HTERT RPE-1 (cell line): Measurements from ENCODE around the gene VIPR2.
"Not testable (repeated sequence)": the region's sequence is repeated elsewhere in the genome, so short reads cannot be mapped to it uniquely, and the experiment has no call there.

Experiments used
- in situ Hi-C: fragments of 300-500 bp; cut with MboI; formaldehyde crosslinking; loops from 4 replicates; pipeline ENCODE4 v1.14.3; 2020; ENCODE audit warnings: low sequenced_read_pairs

Gene VIPR2

DNA sequence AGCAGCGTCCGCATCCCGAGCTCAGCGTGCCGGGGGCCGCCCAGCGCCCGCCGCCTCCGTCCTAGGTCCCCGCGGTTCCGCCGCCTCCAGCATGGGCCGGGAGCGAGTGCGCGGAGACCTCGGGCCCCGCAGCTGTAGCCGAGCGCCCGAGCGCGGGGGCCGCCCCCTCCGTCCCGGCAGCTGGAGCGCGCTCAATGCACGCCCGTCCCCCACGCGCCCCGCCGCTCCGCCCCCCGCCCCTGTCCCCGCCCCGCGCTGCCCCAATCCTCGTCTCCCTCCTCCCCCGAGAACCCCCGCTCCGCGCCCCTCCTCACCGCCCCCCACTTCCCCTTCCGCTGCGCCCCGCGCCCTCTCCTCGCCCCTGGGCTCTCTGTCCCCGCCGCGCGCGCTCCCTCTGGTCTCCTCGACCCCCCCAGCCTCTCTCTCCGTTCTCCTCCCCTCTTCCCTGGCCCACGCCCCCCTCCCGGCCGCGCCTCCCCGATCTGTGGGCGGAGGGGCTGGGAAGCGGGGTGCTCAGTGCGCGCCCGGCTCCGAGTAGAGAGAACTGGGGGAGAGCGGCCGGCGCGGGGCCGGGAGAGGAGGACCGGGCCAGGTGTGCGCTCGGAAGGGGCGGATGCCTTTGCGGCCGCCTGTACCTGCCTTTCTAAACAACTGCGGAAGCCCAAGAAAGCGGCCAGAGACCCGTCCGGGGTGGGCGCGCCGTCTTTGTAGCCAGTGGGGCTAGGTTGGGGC is at the start of gene VIPR2:
VIPR2 (minus strand) TSS at position 110 of the 732 bp plus-strand sequence; CDS start at position 14, 96 bp downstream.
- in situ Hi-C loops, result no loop called here

DNA sequence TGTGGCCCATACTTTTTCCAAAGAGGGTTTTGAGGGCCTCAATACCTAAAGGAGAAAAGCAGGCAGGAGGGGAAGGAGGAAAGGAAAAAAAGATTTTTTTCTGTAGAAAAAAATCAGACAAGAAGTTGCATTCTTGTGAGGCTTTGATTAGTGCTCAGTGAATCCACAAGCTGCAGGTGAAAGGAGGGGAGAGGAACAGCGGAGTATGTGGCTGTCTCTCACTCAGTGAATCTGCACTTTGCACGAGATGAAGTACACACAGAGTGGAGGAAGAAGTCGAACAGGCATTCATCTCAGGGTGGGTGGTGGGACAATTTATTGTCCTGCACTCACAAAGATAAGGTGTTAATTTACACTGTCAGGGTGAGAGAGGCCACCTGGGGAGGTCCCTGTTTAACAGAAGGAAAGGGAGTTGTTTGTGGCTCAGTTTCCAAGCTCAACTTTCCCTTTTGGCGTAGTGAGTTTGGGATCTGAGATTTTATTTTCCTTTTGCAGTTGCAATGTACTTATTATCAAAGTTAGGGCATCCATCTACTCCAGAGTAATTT is 49.0 kb upstream of the VIPR2 start:
- in situ Hi-C loops, result no loop called here

- in situ Hi-C loops, result no loop called here
These were observed 48.2 kb upstream of the VIPR2 start for GRCh38 chr7:159192725-159193453.

- in situ Hi-C loops, result no loop called here
These were observed 47.3 kb upstream of the VIPR2 start for GRCh38 chr7:159192013-159192412.

DNA sequence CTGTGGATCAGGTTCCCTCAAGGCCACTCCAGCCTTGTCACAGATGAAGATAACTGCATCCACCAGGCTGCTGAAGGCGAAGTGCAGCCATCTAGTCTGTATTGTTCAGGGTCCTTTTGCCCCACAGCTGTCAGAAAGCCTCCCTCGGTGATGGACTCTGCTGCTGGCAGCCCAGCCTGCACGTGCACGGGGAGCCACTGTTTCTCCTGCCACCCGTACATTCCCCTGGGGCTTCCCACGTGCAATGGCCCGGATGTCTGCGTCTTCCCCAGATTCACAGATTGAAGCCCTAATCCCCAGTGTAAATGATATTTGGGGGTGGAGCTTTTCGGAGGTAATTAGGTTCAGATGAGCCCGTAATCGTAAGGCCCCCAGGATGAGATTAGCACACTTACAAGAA is 46.6 kb upstream of the VIPR2 start:
- in situ Hi-C loops, result no loop called here

DNA sequence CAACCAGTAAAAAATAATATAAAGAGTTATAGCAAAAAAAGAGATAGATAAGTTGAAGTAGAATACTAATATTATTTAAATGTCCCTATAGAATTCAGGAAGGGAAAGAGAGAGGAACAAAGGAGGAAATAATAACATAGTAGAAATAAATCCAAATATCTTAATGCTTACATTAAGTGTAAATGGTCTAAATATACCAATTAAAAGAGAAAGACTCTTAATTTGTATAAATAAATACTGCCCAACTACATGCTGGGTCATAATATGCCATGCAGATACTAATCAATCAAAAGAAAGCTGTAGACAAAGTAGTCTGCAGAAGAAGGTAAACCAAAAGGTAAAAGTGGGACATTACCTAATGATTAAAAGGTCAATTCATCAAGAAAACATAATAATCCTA is 43.3 kb upstream of the VIPR2 start:
- in situ Hi-C loops, result no loop called here

GRCh38 chr7:159179241-159179640 is 34.6 kb upstream of the VIPR2 start:
- in situ Hi-C loops, result no loop called here

DNA sequence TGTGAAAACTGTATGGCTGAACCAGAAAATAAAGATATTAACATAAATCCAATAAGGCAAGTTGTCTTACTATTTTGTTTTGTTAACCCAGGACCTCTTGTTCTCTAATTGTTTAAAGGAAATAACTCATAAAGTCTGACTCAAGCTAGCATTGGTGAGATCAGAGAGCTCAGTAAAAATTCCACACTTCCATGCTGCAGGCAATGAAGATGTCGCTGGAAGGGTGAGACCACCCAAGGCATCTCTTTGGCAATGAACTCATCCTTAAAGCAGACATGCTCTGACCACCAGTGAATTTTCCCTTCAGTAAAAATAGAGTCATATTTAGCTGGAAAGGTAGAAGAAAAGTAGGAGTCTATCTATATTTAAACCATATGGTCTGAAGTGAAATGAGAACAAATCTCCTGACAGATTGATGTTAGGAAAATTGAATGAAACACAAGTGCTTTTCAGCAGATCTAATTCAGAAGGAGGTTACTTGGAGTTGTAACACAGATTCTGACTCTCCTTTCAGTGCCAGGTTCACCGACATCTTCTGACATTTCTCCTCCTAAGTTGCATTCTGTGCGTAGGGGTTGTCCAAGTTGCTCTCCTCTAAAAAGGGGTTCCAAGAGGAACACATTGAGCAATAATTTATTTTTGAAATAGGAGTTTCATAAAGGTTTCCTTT is 32.8 kb upstream of the VIPR2 start:
- in situ Hi-C loops, result no loop called here

GRCh38 chr7:159175792-159176191 is 31.1 kb upstream of the VIPR2 start:
- in situ Hi-C loops, result no loop called here

- in situ Hi-C loops, result not testable (repeated sequence)
These were observed 30.4 kb upstream of the VIPR2 start for GRCh38 chr7:159175100-159175499.

GRCh38 chr7:159172400-159172799 is 27.7 kb upstream of the VIPR2 start:
- in situ Hi-C loops, result no loop called here

DNA sequence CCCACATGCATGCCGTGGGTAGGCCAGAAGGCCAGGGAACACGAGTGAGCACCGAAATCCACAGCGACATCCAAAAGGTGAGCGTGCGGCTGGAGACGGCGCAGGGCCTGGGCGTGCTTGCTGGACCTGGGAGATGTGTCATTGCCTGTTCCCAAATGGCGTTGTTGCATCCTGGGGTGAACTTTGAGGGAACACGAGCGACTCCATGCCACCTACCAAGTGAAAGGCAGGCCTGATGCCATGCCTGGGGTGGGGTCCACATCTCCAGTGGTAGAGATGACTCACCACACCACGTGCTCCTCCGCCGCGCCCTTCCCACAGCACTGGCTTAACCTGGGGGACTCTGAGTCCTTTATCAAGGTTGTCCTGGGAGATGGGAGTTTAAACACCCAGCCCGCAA is 24.7 kb upstream of the VIPR2 start:
- in situ Hi-C loops, result no loop called here

DNA sequence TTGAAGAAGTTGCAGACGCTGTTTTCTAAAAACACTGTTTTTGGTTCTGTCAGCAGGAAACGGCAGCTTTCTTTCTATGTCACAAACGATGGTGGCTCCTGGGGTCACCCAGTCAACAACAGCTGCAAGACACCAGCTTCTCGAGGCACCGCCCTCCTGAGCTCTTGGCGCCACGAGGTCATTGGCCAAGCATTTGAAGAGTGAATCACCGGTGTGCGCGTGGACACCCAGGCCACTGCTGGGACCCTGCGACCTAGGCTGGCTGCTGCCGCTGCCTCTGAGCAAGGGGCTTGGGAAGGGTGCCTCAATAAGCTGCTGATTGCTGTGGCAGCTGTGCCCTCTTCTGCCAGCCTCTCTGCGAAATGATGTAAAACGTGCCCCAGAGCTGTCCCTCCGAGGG is 22.5 kb upstream of the VIPR2 start:
- in situ Hi-C loops, result no loop called here

DNA sequence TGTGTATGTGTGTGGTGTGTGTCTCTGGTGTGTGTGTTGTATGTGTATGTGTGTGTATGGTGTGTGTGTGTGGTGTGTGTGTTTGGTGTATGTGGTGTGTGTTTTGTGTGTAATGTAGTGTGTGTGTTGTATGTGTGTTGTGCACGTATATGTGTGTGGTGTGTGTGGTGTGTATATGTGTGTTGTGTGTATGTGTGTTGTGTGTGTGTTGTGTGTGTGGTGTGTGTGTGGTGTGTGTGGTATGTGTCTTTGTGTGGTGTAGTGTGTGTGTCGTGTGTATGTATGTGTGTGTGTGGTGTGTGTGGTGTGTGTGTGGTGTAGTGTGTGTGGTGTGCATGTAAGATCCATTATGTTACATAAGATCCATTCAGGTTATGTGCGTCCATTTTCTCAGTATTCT is 21.9 kb upstream of the VIPR2 start:
- in situ Hi-C loops, result no loop called here

DNA sequence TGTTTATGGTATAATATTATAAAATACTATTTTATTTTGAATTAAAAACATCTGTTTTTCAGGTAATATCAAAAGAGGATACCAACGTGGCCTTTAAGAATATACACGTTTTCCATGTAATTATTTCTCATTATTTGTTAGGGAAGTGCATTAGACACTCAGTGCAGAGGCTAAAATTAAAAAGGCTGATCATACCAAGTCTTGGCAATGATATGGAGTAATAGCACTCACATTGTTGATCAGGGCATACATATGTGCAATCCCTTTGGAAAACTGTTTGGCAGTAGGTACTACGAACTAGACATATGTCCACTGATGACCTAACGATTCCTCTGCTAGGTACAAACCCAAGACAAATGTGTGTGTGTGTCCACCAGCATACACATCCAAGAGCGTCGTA is 20.7 kb upstream of the VIPR2 start:
- in situ Hi-C loops, result no loop called here

DNA sequence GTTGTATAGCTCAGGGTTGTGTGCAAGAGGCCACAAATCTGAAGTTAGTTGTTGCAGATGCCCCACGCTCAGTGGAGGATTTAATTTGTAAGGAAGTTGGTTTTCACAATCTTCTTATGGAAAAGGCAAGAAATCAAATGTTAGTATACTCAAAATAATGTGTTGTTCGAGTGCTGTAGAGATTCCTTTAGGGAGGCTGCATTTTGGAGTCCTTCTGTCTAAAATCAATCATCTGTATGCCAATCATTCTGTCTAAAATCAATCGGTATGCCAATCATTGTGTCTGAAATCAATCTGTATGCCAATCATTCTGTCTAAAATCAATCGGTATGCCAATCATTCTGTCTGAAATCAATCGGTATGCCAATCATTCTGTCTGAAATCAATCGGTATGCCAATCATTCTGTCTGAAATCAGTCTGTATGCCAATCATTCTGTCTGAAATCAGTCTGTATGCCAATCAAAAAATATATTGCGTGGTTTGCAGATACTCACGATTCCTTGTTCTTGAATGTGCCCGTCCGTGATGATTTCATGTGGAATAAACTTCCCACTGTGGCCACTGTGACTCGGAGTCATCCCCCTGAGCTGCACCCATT is 19.1 kb upstream of the VIPR2 start:
- in situ Hi-C loops, result not testable (repeated sequence)

GRCh38 chr7:159162050-159162626 is 17.5 kb upstream of the VIPR2 start:
- in situ Hi-C loops, result not testable (repeated sequence)

DNA sequence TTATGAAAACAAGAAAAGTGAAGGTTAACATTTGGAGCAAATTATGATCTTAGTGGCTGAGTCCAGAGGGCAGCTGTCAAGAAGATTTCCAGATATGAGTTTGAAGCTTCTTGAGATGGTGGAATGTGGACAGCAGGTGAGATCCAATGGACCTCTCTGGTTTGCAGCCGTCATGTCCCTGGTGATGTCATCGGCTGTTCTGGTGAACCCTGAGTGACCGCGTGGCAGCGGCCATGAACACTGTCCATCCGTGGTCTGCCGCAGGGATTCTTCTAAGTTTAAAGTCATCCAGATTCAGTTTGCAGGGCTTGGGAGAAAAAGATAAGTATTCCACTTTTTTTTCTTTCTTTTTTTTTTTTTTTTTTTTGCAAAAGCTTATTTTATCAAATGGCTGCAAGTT is 15.8 kb upstream of the VIPR2 start:
- in situ Hi-C loops, result no loop called here

DNA sequence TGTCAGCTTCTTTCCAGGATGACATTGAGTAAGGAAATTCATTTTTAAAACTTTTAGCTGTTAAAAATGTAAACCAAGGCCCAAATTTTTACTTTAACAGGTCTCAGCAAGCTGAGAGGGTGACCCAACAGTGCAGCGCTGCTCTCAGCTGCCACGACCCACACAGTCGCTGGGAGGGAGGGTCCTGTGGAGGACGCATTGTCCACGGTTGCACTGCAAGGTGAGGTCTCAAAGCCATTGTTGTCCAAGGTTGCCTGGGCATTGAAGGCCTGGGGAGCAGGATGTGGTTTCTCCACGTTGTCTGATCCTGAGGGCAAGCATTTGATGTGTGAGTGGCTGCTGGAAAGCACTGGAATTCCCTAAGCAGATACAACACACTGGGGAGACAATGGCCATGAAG is 15.1 kb upstream of the VIPR2 start:
- in situ Hi-C loops, result no loop called here

DNA sequence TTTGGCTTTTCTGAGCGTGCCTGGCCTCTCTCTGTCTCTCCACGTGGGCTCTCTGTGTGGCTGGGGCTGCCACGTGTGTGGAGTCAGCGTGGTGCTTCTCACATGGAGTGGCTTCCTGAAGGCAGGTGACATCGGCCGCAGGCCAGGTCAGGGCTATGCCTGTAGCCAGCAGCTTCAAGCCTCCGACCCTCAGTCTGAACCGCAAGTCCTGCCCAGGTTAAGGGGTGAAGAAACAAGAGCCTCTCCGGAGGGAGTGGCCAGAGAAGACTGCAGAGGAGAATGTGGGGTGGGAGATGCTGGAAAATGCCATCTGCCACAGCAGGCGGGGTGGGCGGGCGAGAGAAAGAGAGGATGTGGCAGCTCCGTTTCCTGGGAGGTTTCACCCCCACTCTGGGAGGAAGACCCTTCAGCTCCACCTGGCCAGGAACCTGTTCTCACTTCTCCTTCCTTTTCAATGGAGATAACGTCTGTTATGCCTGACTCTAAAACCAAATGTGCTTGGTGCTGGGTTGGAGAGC is 14.3 kb upstream of the VIPR2 start:
- in situ Hi-C loops, result no loop called here
